ENCODE measurements around the gene JMJD4. TPM values are rescaled to one million over a fixed set of nuclear protein-coding genes. Genes with fewer than 3 reads are reported as not detected.

The JMJD4 gene
- total RNA-seq, 3 donors from 2014 or later (not counting 1 experiment from before 2014, with no cell fraction given) = 8.8 to 12.4 (median 12.3) TPM

GRCh38 chr1:227731241-227731677 is 3.8 kb downstream of the JMJD4 start:
- Mint-ChIP-seq H3K9me3 (no peaks in the 10 kb centered on the region), H3K27me3 (ENCODE audit: low read depth in 2 of 2) (peaks cover 7 to 9% of the 10 kb centered on the region in 2 donors), H3K4me1 (peaks cover 20 to 41% of the 10 kb centered on the region in 2 donors), H3K27ac (no peak overlapping the region), H3K36me3 (no peaks in the 10 kb centered on the region), H3K4me3 (no peak overlapping the region)
- TF ChIP-seq CTCF (IDR thresholded peaks at IDR 0.05) = no peak
- 98% methylated on average over 11 of the region's 11 CpGs for WGBS (ENCODE audit: insufficient coverage)
- Histone ChIP-seq H3K4me1 (ENCODE audit: control insufficient read depth, insufficient read depth, low read length) (peaks cover 45% of the 10 kb centered on the region), H3K9me3 (ENCODE audit: control insufficient read depth, insufficient read depth, low read length) (no peaks in the 10 kb centered on the region), H3K27me3 (ENCODE audit: control insufficient read depth, insufficient read depth, low read length) (no peaks in the 10 kb centered on the region), H3K4me3 (ENCODE audit: low read length) (no peak overlapping the region), H3K36me3 (ENCODE audit: control insufficient read depth, insufficient read depth, low read length) (peaks cover 6% of the 10 kb centered on the region), H3K27ac (ENCODE audit: low read length) (no peak overlapping the region)
- no peak for DNase-seq
- intact Hi-C loops (cut with micrococcal nuclease) = no loop called here
- ATAC-seq = no peak

DNA sequence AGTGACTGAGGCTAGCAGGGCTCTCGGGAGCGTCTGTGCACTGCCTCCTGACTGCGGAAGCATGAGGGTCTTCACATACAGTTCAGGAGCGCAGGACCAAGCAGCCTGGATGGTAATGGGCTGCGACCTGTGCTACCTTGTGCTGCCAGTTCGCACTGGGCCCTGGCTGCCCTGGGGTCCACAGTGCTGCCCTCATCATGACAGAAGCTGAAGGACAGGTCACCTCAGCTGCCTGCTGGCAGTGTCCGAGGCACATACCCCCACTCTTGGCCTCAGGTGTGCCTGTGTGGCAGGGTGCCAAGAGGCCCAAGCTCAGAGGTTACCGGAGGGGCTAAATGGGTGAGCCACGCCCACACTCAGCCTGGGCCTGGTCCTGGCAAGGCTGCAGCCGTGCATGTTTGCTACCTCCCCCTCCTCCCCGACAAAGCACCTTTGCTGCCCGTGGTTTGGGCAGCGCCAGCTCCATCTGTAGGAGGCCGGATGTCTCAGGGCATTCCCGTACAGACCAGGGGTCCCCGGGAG is 4.4 kb downstream of the JMJD4 start:
- H3K4me3 ChIP-seq (ENCODE audit: low read length) = no peak overlapping the region
- peaks cover 6% of the 10 kb centered on the region for H3K36me3 ChIP-seq (ENCODE audit: control insufficient read depth, insufficient read depth, low read length)
- no peaks in the 10 kb centered on the region for H3K27me3 ChIP-seq (ENCODE audit: control insufficient read depth, insufficient read depth, low read length)
- H3K9me3 ChIP-seq (ENCODE audit: control insufficient read depth, insufficient read depth, low read length) = no peaks in the 10 kb centered on the region
- peaks cover 20 to 36% of the 10 kb centered on the region in 2 donors for H3K4me1 Mint-ChIP-seq
- peak overlapping the region in 1 of 2 donors; percentile 84 for H3K27ac Mint-ChIP-seq
- no peak overlapping the region for H3K4me3 Mint-ChIP-seq
- TF ChIP-seq CTCF (IDR thresholded peaks at IDR 0.05) = no peak
- WGBS (ENCODE audit: insufficient coverage) = 90% methylated on average over 16 of the region's 16 CpGs
- no peaks in the 10 kb centered on the region for H3K36me3 Mint-ChIP-seq
- peaks cover 7 to 10% of the 10 kb centered on the region in 2 donors for H3K27me3 Mint-ChIP-seq (ENCODE audit: low read depth in 2 of 2)
- ATAC-seq (no peak), DNase-seq (no peak)
- no peak overlapping the region for H3K27ac ChIP-seq (ENCODE audit: low read length)
- intact Hi-C loops (cut with micrococcal nuclease) = no loop called here
- no peaks in the 10 kb centered on the region for H3K9me3 Mint-ChIP-seq
- peaks cover 40% of the 10 kb centered on the region for H3K4me1 ChIP-seq (ENCODE audit: control insufficient read depth, insufficient read depth, low read length)

DNA sequence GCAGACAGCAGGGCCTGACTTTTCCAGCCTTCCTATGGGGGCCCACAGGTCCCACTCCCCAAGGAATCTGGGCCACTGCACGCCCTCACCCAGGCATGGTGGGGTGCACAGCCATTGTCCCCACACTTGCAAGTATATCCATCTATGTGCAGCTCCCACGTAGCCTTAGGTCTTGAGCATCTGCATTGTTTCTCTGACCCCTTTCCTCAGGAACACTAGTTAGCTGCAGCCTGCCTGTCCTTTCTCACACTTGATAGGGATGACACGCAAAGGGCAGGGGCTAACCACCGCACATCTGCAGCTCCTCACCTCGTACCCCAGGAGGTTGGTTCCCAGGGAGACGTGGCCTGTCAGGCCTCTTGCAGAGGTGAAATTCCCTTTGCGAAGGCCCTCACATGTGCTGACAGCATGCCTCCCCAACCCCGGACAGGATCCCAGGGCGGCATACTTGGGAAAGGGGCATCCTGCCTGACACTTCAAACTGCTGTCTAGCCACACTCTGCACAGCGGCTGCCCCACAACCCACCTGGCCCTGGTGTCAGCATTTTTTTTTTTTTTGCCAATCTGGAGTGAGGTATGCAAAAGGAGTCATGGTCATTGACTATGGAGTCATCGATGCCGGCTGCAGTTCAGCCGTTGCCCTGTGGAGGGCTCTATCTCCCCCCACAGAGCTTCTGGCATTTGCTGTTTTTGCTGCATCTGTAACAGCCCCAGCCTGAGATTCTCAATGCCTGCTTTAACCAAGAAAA is 5.0 kb downstream of the JMJD4 start:
- intact Hi-C loops (cut with micrococcal nuclease) = no loop called here
- Histone ChIP-seq H3K36me3 (ENCODE audit: control insufficient read depth, insufficient read depth, low read length) (peaks cover 6% of the 10 kb centered on the region), H3K4me3 (ENCODE audit: low read length) (no peak overlapping the region), H3K4me1 (ENCODE audit: control insufficient read depth, insufficient read depth, low read length) (peaks cover 38% of the 10 kb centered on the region), H3K27ac (ENCODE audit: low read length) (no peak overlapping the region), H3K9me3 (ENCODE audit: control insufficient read depth, insufficient read depth, low read length) (no peaks in the 10 kb centered on the region), H3K27me3 (ENCODE audit: control insufficient read depth, insufficient read depth, low read length) (no peaks in the 10 kb centered on the region)
- peak overlapping the region in 1 of 2 donors; percentile 84 for H3K27ac Mint-ChIP-seq
- peak; percentile 43 for TF ChIP-seq CTCF (IDR thresholded peaks at IDR 0.05)
- DNase-seq (peak in 1 of 2 donors; percentile 67), ATAC-seq (peak in 1 of 3 donors; percentile 18)
- H3K4me3 Mint-ChIP-seq = peak overlapping the region; percentile 69
- no peaks in the 10 kb centered on the region for H3K9me3 Mint-ChIP-seq
- H3K4me1 Mint-ChIP-seq = peaks cover 20 to 34% of the 10 kb centered on the region in 2 donors
- no peaks in the 10 kb centered on the region for H3K36me3 Mint-ChIP-seq
- peaks cover 7 to 10% of the 10 kb centered on the region in 2 donors for H3K27me3 Mint-ChIP-seq (ENCODE audit: low read depth in 2 of 2)
- 61% methylated on average over 13 of the region's 13 CpGs for WGBS (ENCODE audit: insufficient coverage)
